ENCODE results near the gene WDR6.

WDR6 gene

GRCh38 chr3:49015072-49015471 lies 7.9 kb downstream of the WDR6 start:
- no peak for TF ChIP-seq GATA1 (IDR thresholded peaks at IDR 0.05; ENCODE audit: low read depth, low read length)
- no peak for TF ChIP-seq POLR2A (IDR thresholded peaks at IDR 0.05; ENCODE audit: low read length)
- DNase-seq: no peak

GRCh38 chr3:49015765-49016164 lies 8.6 kb downstream of the WDR6 start:
- TF ChIP-seq POLR2A (IDR thresholded peaks at IDR 0.05; ENCODE audit: low read length) (no peak), GATA1 (IDR thresholded peaks at IDR 0.05; ENCODE audit: low read depth, low read length) (no peak)
- DNase-seq: no peak

GRCh38 chr3:49016414-49017228 lies 9.4 kb downstream of the WDR6 start:
- TF ChIP-seq POLR2A (IDR thresholded peaks at IDR 0.05; ENCODE audit: low read length): no peak
- TF ChIP-seq GATA1 (IDR thresholded peaks at IDR 0.05; ENCODE audit: low read depth, low read length): no peak
- no peak for DNase-seq

GRCh38 chr3:49017229-49017970 lies 10.2 kb downstream of the WDR6 start:
- TF ChIP-seq GATA1 (IDR thresholded peaks at IDR 0.05; ENCODE audit: low read depth, low read length): no peak
- TF ChIP-seq POLR2A (IDR thresholded peaks at IDR 0.05; ENCODE audit: low read length): no peak
- peak in 1 of 2 experiments; percentile 57 for DNase-seq

GRCh38 chr3:49017971-49018706 lies 10.9 kb downstream of the WDR6 start, which contains the start of gene DALRD3:
TSS of gene DALRD3 (minus strand) at chr3:49018580. CDS start at chr3:49018564, 16 bp downstream.
- DNase-seq: peak; percentile 75 to 82
- no peak for TF ChIP-seq GATA1 (IDR thresholded peaks at IDR 0.05; ENCODE audit: low read depth, low read length)
- peak; percentile 65 for TF ChIP-seq POLR2A (IDR thresholded peaks at IDR 0.05; ENCODE audit: low read length)

GRCh38 chr3:49018707-49019006 lies 11.5 kb downstream of the WDR6 start:
- DNase-seq: no peak
- TF ChIP-seq POLR2A (IDR thresholded peaks at IDR 0.05; ENCODE audit: low read length) (no peak), GATA1 (IDR thresholded peaks at IDR 0.05; ENCODE audit: low read depth, low read length) (no peak)

GRCh38 chr3:49019941-49020329 lies 12.7 kb downstream of the WDR6 start:
- TF ChIP-seq POLR2A (IDR thresholded peaks at IDR 0.05; ENCODE audit: low read length): no peak
- DNase-seq: no peak

GRCh38 chr3:49020330-49021212 lies 13.4 kb downstream of the WDR6 start:
- no peak for TF ChIP-seq GATA1 (IDR thresholded peaks at IDR 0.05; ENCODE audit: low read depth, low read length)
- TF ChIP-seq POLR2A (IDR thresholded peaks at IDR 0.05; ENCODE audit: low read length): no peak
- DNase-seq: peak; percentile 74 to 81

GRCh38 chr3:49021213-49021812 lies 14.1 kb downstream of the WDR6 start:
- peak; percentile 99 for DNase-seq
- peak; percentile 100 for TF ChIP-seq POLR2A (IDR thresholded peaks at IDR 0.05; ENCODE audit: low read length)
- no peak for TF ChIP-seq GATA1 (IDR thresholded peaks at IDR 0.05; ENCODE audit: low read depth, low read length)

GRCh38 chr3:49021813-49022687 lies 14.9 kb downstream of the WDR6 start, which contains the start of gene NDUFAF3:
TSS of gene NDUFAF3 (plus strand) at chr3:49022121. CDS start at chr3:49022145, 24 bp downstream.
- no peak for TF ChIP-seq GATA1 (IDR thresholded peaks at IDR 0.05; ENCODE audit: low read depth, low read length)
- TF ChIP-seq POLR2A (IDR thresholded peaks at IDR 0.05; ENCODE audit: low read length): peak; percentile 80
- peak; percentile 96 to 97 for DNase-seq

- peak; percentile 49 for DNase-seq
- TF ChIP-seq GATA1 (IDR thresholded peaks at IDR 0.05; ENCODE audit: low read depth, low read length) (no peak), POLR2A (IDR thresholded peaks at IDR 0.05; ENCODE audit: low read length) (no peak)
Measured at GRCh38 chr3:49022688-49023171, 15.5 kb downstream of the WDR6 start.

- TF ChIP-seq GATA1 (IDR thresholded peaks at IDR 0.05; ENCODE audit: low read depth, low read length) (no peak), POLR2A (IDR thresholded peaks at IDR 0.05; ENCODE audit: low read length) (no peak)
- DNase-seq: no peak
Measured at GRCh38 chr3:49023775-49024174, 16.6 kb downstream of the WDR6 start.
